Panc1 (cell line): Measurements from ENCODE around the gene SPECC1L. TPM values are rescaled to one million over a fixed set of nuclear protein-coding genes. Genes with fewer than 3 reads are reported as not detected.

ENCODE experiments used
- ATAC-seq: fragments of 200-7000 bp; cut with Tn5 transposase; 2 replicates; pipeline ENCODE4 v1.9.1; 2020; ENCODE audit warnings: mild to moderate bottlenecking, moderate library complexity
- BruUV-seq: library from RNA; stranded (reverse); fragments of 400-500 nt; replicated peaks from 2 replicates; lab custom pipeline; 2021; lab: Mats Ljungman, UMichigan
- CTCF ChIA-PET: fragments of 300-600 bp; sonication (Branson Sonifier 250); formaldehyde crosslinking; loops from one replicate; lab custom pipeline; 2022; ENCODE audit warnings: antibody characterized with exemption; lab: Charles Lee
- POLR2A ChIA-PET: fragments of 300-600 bp; sonication (Branson Sonifier 250); formaldehyde crosslinking; loops from one replicate; lab custom pipeline; 2022; ENCODE audit warnings: antibody characterized with exemption; lab: Charles Lee
- DNase-seq: peaks from one replicate; pipeline ENCODE4 v3.0.0-alpha.2; 2010; ENCODE audit warnings: low read depth, low spot score
- H3K27ac ChIP-seq: 2 replicates; pipeline ENCODE4 v1.5.1; 2011; ENCODE audit warnings: mild to moderate bottlenecking, low read length, inconsistent platforms
- H3K27me3 ChIP-seq: fragments of 200-500 bp; sonication (Bioruptor generic); 2 replicates; pipeline ENCODE4 v1.6.0; 2014; ENCODE audit warnings: low read length, inconsistent platforms; ENCODE audit not compliant: control insufficient read depth, insufficient read depth
- H3K36me3 ChIP-seq: fragments of 200-500 bp; sonication (Bioruptor generic); 2 replicates; pipeline ENCODE4 v1.5.1; 2014; ENCODE audit warnings: inconsistent platforms, mild to moderate bottlenecking, low read length, moderate library complexity; ENCODE audit not compliant: control insufficient read depth, insufficient read depth
- H3K4me1 ChIP-seq: 2 replicates; pipeline ENCODE4 v1.5.1; 2011; ENCODE audit warnings: inconsistent platforms, mild to moderate bottlenecking, low read length, moderate library complexity; ENCODE audit not compliant: control insufficient read depth, insufficient read depth
- H3K4me3 ChIP-seq, 2 experiments: 2 replicates each; pipeline ENCODE4 v1.5.1; 2011 to 2012; ENCODE audit warnings: low read depth in 2 of 2, low read length in 2 of 2, mild to moderate bottlenecking in 2 of 2, inconsistent platforms in 1 of 2, moderate library complexity in 1 of 2
- H3K9me3 ChIP-seq: fragments of 200-500 bp; sonication (Bioruptor generic); 2 replicates; pipeline ENCODE4 v1.5.1; 2014; ENCODE audit warnings: low read depth, mild to moderate bottlenecking, inconsistent platforms, low read length, moderate library complexity; ENCODE audit not compliant: control insufficient read depth, insufficient read depth
- CTCF ChIP-seq: fragments of 450-650 bp; IDR thresholded peaks from 2 replicates; pipeline ENCODE4 v1.5.1; 2017; ENCODE audit warnings: mild to moderate bottlenecking
- POLR2AphosphoS5 ChIP-seq: IDR thresholded peaks from 2 replicates; pipeline ENCODE4 v1.6.1; 2012; ENCODE audit warnings: mild to moderate bottlenecking, low read depth, low read length, moderate library complexity
- SIN3A ChIP-seq: IDR thresholded peaks from 2 replicates; pipeline ENCODE4 v1.6.1; 2012; ENCODE audit warnings: low read depth, mild to moderate bottlenecking, low read length, moderate library complexity, borderline replicate concordance; ENCODE audit not compliant: insufficient read depth
- TCF7L2 ChIP-seq: IDR thresholded peaks from 2 replicates; pipeline ENCODE4 v1.6.1; 2011; ENCODE audit warnings: mild to moderate bottlenecking, low read depth, low read length, inconsistent platforms
- in situ Hi-C: cut with HindIII; loops from 2 replicates; pipeline ENCODE4 v1.10.0; 2016; ENCODE audit warnings: low sequenced_read_pairs, low pct_unique_long_range_greater_than_20kb
- intact Hi-C: fragments of 100-400 bp; cut with micrococcal nuclease; formaldehyde crosslinking; loops from one replicate; pipeline ENCODE4 v1.10.0; 2022; ENCODE audit not compliant: unreplicated experiment
- total RNA-seq: library from RNA; stranded (reverse); gene quantifications from one replicate; pipeline ENCODE4 v1.2.1, GENCODE V29; 2021; ENCODE audit not compliant: unreplicated experiment
- TF ChIP-seq, protein P1 (sequence below), 2 experiments: IDR thresholded peaks; 2 replicates each; pipeline ENCODE4 v1.6.1; 2011 to 2012; ENCODE audit warnings: low read depth in 2 of 2, control low read depth in 1 of 2, low read length in 1 of 2, mild to moderate bottlenecking in 1 of 2, moderate library complexity in 1 of 2; ENCODE audit not compliant: insufficient read depth in 1 of 2

Gene SPECC1L
- total RNA-seq, 1 experiment from 2014 or later: 43.3 TPM

- Histone ChIP-seq H3K36me3 (no peaks in the 10 kb centered on the region), H3K4me1 (peaks cover 11% of the 10 kb centered on the region), H3K27me3 (no peaks in the 10 kb centered on the region), H3K27ac (no peak overlapping the region), H3K4me3 (no peak overlapping the region), H3K9me3 (no peaks in the 10 kb centered on the region)
- CTCF ChIA-PET: no interaction called here
- DNase-seq (no peak), ATAC-seq (no peak)
- intact Hi-C loops (no loop called here), in situ Hi-C loops (no loop called here)
- POLR2A ChIA-PET: no interaction called here
- TF ChIP-seq POLR2AphosphoS5 (no peak), SIN3A (no peak)
- BruUV-seq: TSS peak; percentile 45
Measured at GRCh38 chr22:24416095-24416494, 145.5 kb downstream of the SPECC1L start.

DNA sequence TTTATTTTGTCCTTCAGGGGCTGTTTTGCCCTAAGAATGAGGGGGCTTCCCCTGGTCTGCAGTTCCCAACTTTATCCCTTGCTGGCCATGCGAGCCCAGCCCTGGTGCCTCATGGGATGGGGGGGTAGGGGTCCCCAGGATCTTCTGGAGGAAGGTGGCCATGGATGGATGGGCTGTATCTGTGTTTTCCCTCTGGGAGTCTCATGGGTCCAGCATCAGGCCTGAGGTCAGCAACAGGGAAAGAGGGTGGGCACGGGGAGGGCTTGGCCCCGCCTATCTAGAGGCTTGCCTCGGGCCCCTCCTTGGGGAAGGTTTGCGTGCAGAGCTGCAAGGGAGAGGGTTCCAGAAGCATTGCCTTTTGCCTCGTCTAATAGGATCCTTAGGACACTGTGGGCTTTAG, 146.0 kb downstream of the SPECC1L start:
- DNase-seq (no peak), ATAC-seq (no peak)
- Histone ChIP-seq H3K9me3 (no peaks in the 10 kb centered on the region), H3K27ac (no peak overlapping the region), H3K4me1 (peaks cover 11% of the 10 kb centered on the region), H3K36me3 (no peaks in the 10 kb centered on the region), H3K4me3 (no peak overlapping the region), H3K27me3 (no peaks in the 10 kb centered on the region)
- in situ Hi-C loops: no loop called here
- no peak for TF ChIP-seq SIN3A
- intact Hi-C loops: no loop called here
- no TSS peak for BruUV-seq
- ChIA-PET CTCF (no interaction called here), POLR2A (interaction anchor here (0.5 kb wide), 1 partner anchor 139 kb away, joined by 5 read pairs; no protein-coding TSS in a partner anchor)

GRCh38 chr22:24417200-24417599, 146.6 kb downstream of the SPECC1L start:
- intact Hi-C loops (no loop called here), in situ Hi-C loops (no loop called here)
- BruUV-seq: no TSS peak
- H3K27ac ChIP-seq: no peak overlapping the region
- H3K9me3 ChIP-seq: no peaks in the 10 kb centered on the region
- DNase-seq (no peak), ATAC-seq (no peak)
- H3K27me3 ChIP-seq: no peaks in the 10 kb centered on the region
- TF ChIP-seq CTCF: no peak
- TF ChIP-seq TCF7L2: no peak
- TF ChIP-seq, protein P1, sequence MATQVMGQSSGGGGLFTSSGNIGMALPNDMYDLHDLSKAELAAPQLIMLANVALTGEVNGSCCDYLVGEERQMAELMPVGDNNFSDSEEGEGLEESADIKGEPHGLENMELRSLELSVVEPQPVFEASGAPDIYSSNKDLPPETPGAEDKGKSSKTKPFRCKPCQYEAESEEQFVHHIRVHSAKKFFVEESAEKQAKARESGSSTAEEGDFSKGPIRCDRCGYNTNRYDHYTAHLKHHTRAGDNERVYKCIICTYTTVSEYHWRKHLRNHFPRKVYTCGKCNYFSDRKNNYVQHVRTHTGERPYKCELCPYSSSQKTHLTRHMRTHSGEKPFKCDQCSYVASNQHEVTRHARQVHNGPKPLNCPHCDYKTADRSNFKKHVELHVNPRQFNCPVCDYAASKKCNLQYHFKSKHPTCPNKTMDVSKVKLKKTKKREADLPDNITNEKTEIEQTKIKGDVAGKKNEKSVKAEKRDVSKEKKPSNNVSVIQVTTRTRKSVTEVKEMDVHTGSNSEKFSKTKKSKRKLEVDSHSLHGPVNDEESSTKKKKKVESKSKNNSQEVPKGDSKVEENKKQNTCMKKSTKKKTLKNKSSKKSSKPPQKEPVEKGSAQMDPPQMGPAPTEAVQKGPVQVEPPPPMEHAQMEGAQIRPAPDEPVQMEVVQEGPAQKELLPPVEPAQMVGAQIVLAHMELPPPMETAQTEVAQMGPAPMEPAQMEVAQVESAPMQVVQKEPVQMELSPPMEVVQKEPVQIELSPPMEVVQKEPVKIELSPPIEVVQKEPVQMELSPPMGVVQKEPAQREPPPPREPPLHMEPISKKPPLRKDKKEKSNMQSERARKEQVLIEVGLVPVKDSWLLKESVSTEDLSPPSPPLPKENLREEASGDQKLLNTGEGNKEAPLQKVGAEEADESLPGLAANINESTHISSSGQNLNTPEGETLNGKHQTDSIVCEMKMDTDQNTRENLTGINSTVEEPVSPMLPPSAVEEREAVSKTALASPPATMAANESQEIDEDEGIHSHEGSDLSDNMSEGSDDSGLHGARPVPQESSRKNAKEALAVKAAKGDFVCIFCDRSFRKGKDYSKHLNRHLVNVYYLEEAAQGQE (IDR thresholded peaks at IDR 0.05; ENCODE audit: insufficient read depth in 1 of 2, low read depth in 2 of 2, low read length in 1 of 2): no peak
- ChIA-PET POLR2A (interaction anchor here (0.5 kb wide), 1 partner anchor 138 kb away, joined by 5 read pairs; no protein-coding TSS in a partner anchor), CTCF (no interaction called here)
- no peaks in the 10 kb centered on the region for H3K36me3 ChIP-seq
- no peak overlapping the region for H3K4me3 ChIP-seq
- H3K4me1 ChIP-seq: peaks cover 11% of the 10 kb centered on the region
